Adrenal gland (tissue), 12 donors: ENCODE results near the gene RNASEH1. TPM values are rescaled to one million over a fixed set of nuclear protein-coding genes. Genes with fewer than 3 reads are reported as not detected.
"Not testable (repeated sequence)": the region's sequence is repeated elsewhere in the genome, so short reads cannot be mapped to it uniquely, and the experiment has no call there.

Experiments used
- DNase-seq, 7 donors: peaks; one replicate each; pipeline ENCODE4 v3.0.0-alpha.2; 2019 to 2020
- H3K27ac ChIP-seq, 5 donors: fragments of 200-600 bp; sonication (generic) in 4 of 5; 1 replicate in 3 of 5; 2 replicates in 2 of 5; pipeline versions ENCODE4 v1.5.1 to v1.8.0; 2016 to 2020; ENCODE audit warnings: mild to moderate bottlenecking in 1 of 5
- H3K27me3 ChIP-seq: fragments of 200-600 bp; 2 replicates; pipeline ENCODE4 v1.8.0; 2021
- H3K36me3 ChIP-seq, 2 donors: fragments of 200-600 bp; replicated peaks in 1 of 2; 1 replicate in 1 of 2; 2 replicates in 1 of 2; pipeline versions ENCODE4 v1.5.1 to v1.8.0; 2018 to 2022
- H3K4me1 ChIP-seq, 2 donors: fragments of 200-600 bp; replicated peaks in 1 of 2; 1 replicate in 1 of 2; 2 replicates in 1 of 2; pipeline versions ENCODE4 v1.5.1 to v1.8.0; 2018 to 2021
- H3K4me3 ChIP-seq, 4 donors: fragments of 200-600 bp; sonication (generic) in 3 of 4; one replicate each; pipeline ENCODE4 v1.5.1; 2016 to 2018
- H3K9me3 ChIP-seq, 3 donors: fragments of 200-600 bp; sonication (generic) in 1 of 3; replicated peaks in 1 of 3; 1 replicate in 2 of 3; 2 replicates in 1 of 3; pipeline versions ENCODE4 v1.5.1 to v1.8.0; 2016 to 2021
- POLR2A ChIP-seq, 2 donors: fragments of 450-650 bp; IDR thresholded peaks; one replicate each; pipeline ENCODE4 v1.6.1; 2017; ENCODE audit warnings: antibody characterized with exemption in 2 of 2, mild to moderate bottlenecking in 2 of 2, moderate library complexity in 1 of 2
- WGBS, 4 donors: extraction: QIAGEN DNeasy Blood & Tissue Kit in 2 of 4; methylation state at CpG; one replicate each; pipeline versions ENCODE4 v1.1.5 to v1.1.7; 2013 to 2017; 5-methylcytosine and 5-hydroxymethylcytosine counted together
- intact Hi-C, 2 donors: fragments of 100-400 bp; cut with DNase I; formaldehyde crosslinking; loops; one replicate each; pipeline versions ENCODE4 v1.14.1 to v1.15.0; 2022 to 2023
- polyA plus RNA-seq, 3 donors: library from polyadenylated mRNA; stranded (reverse); fragments of 200-250 nt in 2 of 3; fragments of 350-450 nt in 1 of 3; fragmentation: Illumina TruSeq in 1 of 3; extraction: RNeasy Lipid Tissue Mini Kit (QIAGEN cat#74804) in 1 of 3; gene quantifications; one replicate each; pipeline ENCODE4 v1.2.3, GENCODE V29; 2013 to 2014
- total RNA-seq, 9 donors: library from RNA; depleted of rRNA in 4 of 9; stranded (reverse); fragments of >200 nt in 4 of 9; fragments of 120-200 nt in 1 of 9; fragmentation: NEBNext Ultra II Directional in 1 of 9; extraction: Animal tissue kit (Norgen Biotek cat#: 25700) in 1 of 9; gene quantifications; one replicate each; pipeline versions ENCODE4 v1.1.0 to v1.2.4, GENCODE V29; 2013 to 2023
- TF ChIP-seq, protein P1 (sequence below), 6 experiments: fragments of 450-650 bp in 4 of 6; fragments of 200-600 bp in 2 of 6; sonication (generic) in 1 of 6; IDR thresholded peaks; 1 replicate in 5 of 6; 2 replicates in 1 of 6; pipeline versions ENCODE4 v1.5.1 to v1.8.0; 2016 to 2021; ENCODE audit warnings: antibody characterized with exemption in 6 of 6, mild to moderate bottlenecking in 2 of 6, moderate library complexity in 1 of 6
- donor health status: healthy with polysubstance abuse.
- donor health status: Bipolar disorder and iron deficiency.
- donor health status: DM: yes; HTN: yes; CAD: no.
- donor health status: DM: no; HTN: no; CAD: no.
- donor health status: DM: no; HTN: no; CAD: no.
- donor health status: DM: yes; HTN: yes; CAD: no.

RNASEH1 gene
- total and polyA plus RNA-seq, 12 donors: 4.5 to 27.6 (median 17.5) TPM

DNA sequence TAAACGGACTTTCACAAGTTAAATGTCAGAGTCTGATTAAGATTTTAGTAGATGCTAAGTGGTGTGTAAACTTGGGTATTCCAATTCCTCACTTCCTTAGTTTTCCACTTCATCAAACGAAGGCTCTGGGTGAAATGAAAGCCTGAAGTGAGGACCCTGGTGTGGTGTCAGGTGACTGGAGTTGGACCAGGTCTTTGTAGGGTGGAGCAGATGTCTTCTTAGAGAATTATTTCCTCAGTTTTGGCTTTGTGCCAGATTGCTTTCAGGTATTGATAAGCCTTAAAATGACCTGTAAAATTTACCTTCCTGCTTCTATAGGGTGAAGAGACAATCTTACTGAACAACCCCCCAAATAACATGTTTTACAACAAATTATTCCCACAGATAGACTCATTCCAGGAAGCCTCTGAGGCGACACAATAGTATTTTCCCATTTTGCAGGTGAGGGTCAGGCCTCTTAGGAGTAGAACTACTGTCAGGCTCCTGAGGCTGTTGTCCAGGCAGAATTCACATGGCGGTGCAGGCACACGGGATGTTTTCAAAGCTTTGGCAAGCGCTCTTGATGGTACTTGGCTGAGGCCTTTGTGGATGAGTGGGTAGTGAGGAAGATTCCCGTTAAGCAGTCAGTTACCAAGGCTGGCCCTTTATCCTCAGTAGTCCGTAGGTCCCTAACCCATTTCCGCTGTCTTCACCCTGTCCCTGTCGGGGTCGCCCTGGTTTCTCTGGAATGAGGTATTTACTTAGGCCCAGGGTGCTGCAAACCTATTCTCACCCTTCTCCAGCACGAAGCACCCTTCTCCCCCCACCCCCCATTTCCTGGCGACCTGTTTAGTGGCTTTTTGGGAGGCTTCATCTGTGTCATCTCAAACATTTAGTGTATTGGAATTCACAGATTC lies 23.5 kb upstream of the RNASEH1 start:
- peak in 2 of 7 donors; percentile 16 to 47 for DNase-seq
- WGBS, 4 donors: 85 to 89% (median 87%) methylated on average over 13 of the region's 13 CpGs
- Histone ChIP-seq H3K4me1 (peaks cover 3 to 37% of the 10 kb centered on the region in 2 donors), H3K36me3 (peaks cover 0 to 55% of the 10 kb centered on the region in 2 donors), H3K4me3 (no peak overlapping the region), H3K27me3 (no peaks in the 10 kb centered on the region), H3K27ac (peak overlapping the region in 1 of 5 donors; percentile 10), H3K9me3 (no peaks in the 10 kb centered on the region)
- intact Hi-C loops: no loop called here
- TF ChIP-seq POLR2A (IDR thresholded peaks at IDR 0.05): no peak

DNA sequence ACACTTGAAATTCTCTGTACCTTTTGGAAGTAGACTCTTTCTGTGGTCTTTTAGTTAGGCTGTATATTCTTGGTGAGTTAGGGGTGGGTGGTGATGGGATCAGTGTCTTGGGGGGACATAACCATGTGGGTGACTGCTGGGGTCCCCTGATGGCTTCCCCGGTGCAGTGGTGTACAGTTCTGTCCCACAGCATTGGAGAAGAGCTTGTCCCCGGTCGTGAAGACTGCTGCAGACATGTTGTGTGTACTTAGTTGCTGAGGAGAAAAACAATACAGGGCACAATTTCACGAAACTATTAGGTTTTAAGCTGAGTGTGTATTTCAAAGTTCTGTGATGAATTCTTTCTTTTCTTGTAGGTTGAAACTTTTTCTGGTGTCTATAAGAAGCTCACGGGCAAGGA lies 22.3 kb upstream of the RNASEH1 start:
- 76 to 82% (median 82%) methylated on average over 5 of the region's 5 CpGs for WGBS, 4 donors

GRCh38 chr2:3578987-3579386 lies 20.9 kb upstream of the RNASEH1 start:
- H3K27ac ChIP-seq: no peak overlapping the region
- WGBS, 4 donors: 64 to 76% (median 70%) methylated on average over 5 of the region's 5 CpGs
- intact Hi-C loops: no loop called here

More for the DNA sequence above, 22.3 kb upstream of the RNASEH1 start:
- peak in 1 of 7 donors; percentile 34 for DNase-seq
- Histone ChIP-seq H3K27ac (no peak overlapping the region), H3K4me1 (peaks cover 4 to 46% of the 10 kb centered on the region in 2 donors), H3K4me3 (no peak overlapping the region), H3K36me3 (peaks cover 0 to 58% of the 10 kb centered on the region in 2 donors), H3K9me3 (no peaks in the 10 kb centered on the region), H3K27me3 (no peaks in the 10 kb centered on the region)
- TF ChIP-seq, protein P1, sequence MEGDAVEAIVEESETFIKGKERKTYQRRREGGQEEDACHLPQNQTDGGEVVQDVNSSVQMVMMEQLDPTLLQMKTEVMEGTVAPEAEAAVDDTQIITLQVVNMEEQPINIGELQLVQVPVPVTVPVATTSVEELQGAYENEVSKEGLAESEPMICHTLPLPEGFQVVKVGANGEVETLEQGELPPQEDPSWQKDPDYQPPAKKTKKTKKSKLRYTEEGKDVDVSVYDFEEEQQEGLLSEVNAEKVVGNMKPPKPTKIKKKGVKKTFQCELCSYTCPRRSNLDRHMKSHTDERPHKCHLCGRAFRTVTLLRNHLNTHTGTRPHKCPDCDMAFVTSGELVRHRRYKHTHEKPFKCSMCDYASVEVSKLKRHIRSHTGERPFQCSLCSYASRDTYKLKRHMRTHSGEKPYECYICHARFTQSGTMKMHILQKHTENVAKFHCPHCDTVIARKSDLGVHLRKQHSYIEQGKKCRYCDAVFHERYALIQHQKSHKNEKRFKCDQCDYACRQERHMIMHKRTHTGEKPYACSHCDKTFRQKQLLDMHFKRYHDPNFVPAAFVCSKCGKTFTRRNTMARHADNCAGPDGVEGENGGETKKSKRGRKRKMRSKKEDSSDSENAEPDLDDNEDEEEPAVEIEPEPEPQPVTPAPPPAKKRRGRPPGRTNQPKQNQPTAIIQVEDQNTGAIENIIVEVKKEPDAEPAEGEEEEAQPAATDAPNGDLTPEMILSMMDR (IDR thresholded peaks at IDR 0.05): no peak
- TF ChIP-seq POLR2A (IDR thresholded peaks at IDR 0.05): no peak
- intact Hi-C loops: no loop called here

DNA sequence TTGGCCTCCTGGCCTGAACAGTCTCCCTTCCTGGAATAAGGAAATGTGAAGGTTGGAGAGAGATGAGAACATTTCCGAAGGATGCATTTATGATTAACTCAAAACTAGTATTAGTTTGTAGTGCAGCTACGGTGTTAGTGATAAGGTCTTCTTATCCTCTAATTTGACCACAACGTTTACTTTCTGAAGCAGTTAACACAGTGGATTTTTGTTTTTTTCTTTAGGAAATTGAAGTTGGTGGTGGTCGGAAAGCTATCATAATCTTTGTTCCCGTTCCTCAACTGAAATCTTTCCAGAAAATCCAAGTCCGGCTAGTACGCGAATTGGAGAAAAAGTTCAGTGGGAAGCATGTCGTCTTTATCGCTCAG lies 18.1 kb upstream of the RNASEH1 start:
- DNase-seq, H3K27me3 ChIP-seq, H3K9me3 ChIP-seq, intact Hi-C loops: not testable (repeated sequence)
- Histone ChIP-seq H3K36me3 (peaks cover 0 to 50% of the 10 kb centered on the region in 2 donors), H3K4me1 (peaks cover 4 to 38% of the 10 kb centered on the region in 2 donors), H3K27ac (peak overlapping the region; percentile 18 to 92 (median 87)), H3K4me3 (peak overlapping the region; percentile 52 to 94 (median 80))
- 51 to 64% (median 54%) methylated on average over 10 of the region's 10 CpGs for WGBS, 4 donors

More at GRCh38 chr2:3578987-3579386, 20.9 kb upstream of the RNASEH1 start:
- no peak for DNase-seq
- Histone ChIP-seq H3K9me3 (no peaks in the 10 kb centered on the region), H3K4me3 (no peak overlapping the region), H3K36me3 (peaks cover 0 to 58% of the 10 kb centered on the region in 2 donors), H3K27me3 (no peaks in the 10 kb centered on the region), H3K4me1 (peaks cover 4 to 38% of the 10 kb centered on the region in 2 donors)
- TF ChIP-seq, protein P1 (IDR thresholded peaks at IDR 0.05): no peak
- TF ChIP-seq POLR2A (IDR thresholded peaks at IDR 0.05): no peak

DNA sequence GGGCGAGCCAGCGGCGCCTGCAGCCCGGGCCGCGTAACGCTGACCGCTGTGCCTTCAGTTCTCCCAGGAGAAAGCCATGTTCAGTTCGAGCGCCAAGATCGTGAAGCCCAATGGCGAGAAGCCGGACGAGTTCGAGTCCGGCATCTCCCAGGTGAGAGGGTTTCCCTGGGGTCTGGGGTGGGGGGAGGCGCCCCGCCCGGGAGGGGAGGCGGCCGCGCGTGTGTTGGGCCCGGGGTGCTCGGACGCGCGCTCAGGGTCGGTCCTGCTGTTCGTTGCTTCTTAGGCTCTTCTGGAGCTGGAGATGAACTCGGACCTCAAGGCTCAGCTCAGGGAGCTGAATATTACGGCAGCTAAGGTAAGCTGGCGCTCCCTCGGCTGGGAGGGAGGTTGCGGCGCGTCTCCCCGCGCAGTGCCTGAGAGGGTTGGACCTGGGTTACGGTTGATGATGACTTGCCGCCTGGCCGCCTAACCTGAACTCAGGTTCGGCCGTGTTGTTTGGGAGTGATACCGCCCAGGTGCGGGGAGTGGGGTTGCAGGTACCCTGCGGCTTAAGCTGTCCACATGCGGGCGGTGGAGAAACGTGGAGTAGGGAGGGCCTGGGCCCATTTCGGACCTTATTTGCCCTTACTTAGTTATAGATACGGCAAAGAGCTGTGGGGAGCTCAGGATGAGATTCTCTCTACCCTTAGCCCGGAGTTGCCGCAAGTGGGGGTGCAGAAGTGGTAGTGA lies 17.6 kb upstream of the RNASEH1 start:
- peak overlapping the region; percentile 18 to 92 (median 87) for H3K27ac ChIP-seq
- H3K4me3 ChIP-seq: peak overlapping the region; percentile 52 to 94 (median 80)
- H3K4me1 ChIP-seq: peaks cover 4 to 38% of the 10 kb centered on the region in 2 donors
- H3K36me3 ChIP-seq: peaks cover 0 to 44% of the 10 kb centered on the region in 2 donors
- H3K27me3 ChIP-seq: no peaks in the 10 kb centered on the region
- TF ChIP-seq, protein P1 (IDR thresholded peaks at IDR 0.05): no peak
- TF ChIP-seq POLR2A (IDR thresholded peaks at IDR 0.05): no peak
- whole genome bisulfite sequencing, 4 donors: 0 to 1% (median 1%) methylated on average over 14 to 54 of the region's 54 CpGs
- intact Hi-C loops: no loop called here
- H3K9me3 ChIP-seq: no peaks in the 10 kb centered on the region
- DNase-seq: peak in 6 of 7 donors; percentile 23 to 57 (median 29)
